K562 (cell line): ENCODE measurements around the gene FAR1. TPM values are rescaled to one million over a fixed set of nuclear protein-coding genes. Genes with fewer than 3 reads are reported as not detected.
"Not testable (repeated sequence)": the region's sequence is repeated elsewhere in the genome, so short reads cannot be mapped to it uniquely, and the experiment has no call there.

Experiments
- ATAC-seq: fragments of 200-7000 bp; cut with Tn5 transposase; 3 replicates; pipeline ENCODE4 v1.9.1; 2020; ENCODE audit warnings: moderate library complexity
- BruUV-seq: library from RNA; stranded (reverse); fragments of 400-500 nt; replicated peaks from 2 replicates; lab custom pipeline; 2021; lab: Mats Ljungman, UMichigan
- CTCF ChIA-PET: fragments of 300-600 bp; formaldehyde crosslinking; extraction: SDS; loops from one replicate; lab custom pipeline; 2021; ENCODE audit warnings: low intra/inter-chr PET ratio; lab: Yijun Ruan, JAX
- POLR2A ChIA-PET: fragments of 300-600, 350-650 bp; sonication (Branson Sonifier 250); formaldehyde crosslinking; extraction: SDS; loops from one replicate; lab custom pipeline; 2021; ENCODE audit warnings: antibody characterized with exemption, inconsistent platforms; lab: Yijun Ruan, JAX
- DNase-seq, 4 experiments: peaks; one replicate each; pipeline versions ENCODE4 v3.0.0 to v3.0.0-alpha.2; 2011 to 2018; ENCODE audit warnings: low spot score in 3 of 4, mixed read lengths in 3 of 4; ENCODE audit errors: extremely low read depth in 1 of 4
- FAIRE-seq: peaks from 2 replicates; lab custom pipeline; 2011; peaks lifted over from hg19 to GRCh38; lab: Jason Lieb, UNC
- H2AFZ ChIP-seq: 2 replicates; pipeline ENCODE4 v1.6.0; 2011; ENCODE audit warnings: low read depth, low read length, control low read depth, inconsistent platforms
- H3K27ac ChIP-seq: fragments of 200-600 bp; 3 replicates; pipeline ENCODE4 v1.8.0; 2011; ENCODE audit warnings: low read depth, mild to moderate bottlenecking, control low read depth, inconsistent platforms, low read length, moderate library complexity, mixed read lengths; ENCODE audit errors: extremely low read depth
- H3K27me3 ChIP-seq, 2 experiments: fragments of 300-600 bp in 1 of 2; 2 replicates in 1 of 2; 3 replicates in 1 of 2; pipeline versions ENCODE4 v1.6.0 to v1.8.0; 2011; ENCODE audit warnings: inconsistent platforms in 2 of 2, low read length in 2 of 2, mild to moderate bottlenecking in 1 of 2, mixed read lengths in 1 of 2, moderate library complexity in 1 of 2; ENCODE audit not compliant: control insufficient read depth in 2 of 2, insufficient read depth in 2 of 2
- H3K36me3 ChIP-seq: fragments of 300-600 bp; 3 replicates; pipeline ENCODE4 v1.8.0; 2011; ENCODE audit warnings: mild to moderate bottlenecking, low read length, inconsistent platforms; ENCODE audit not compliant: control insufficient read depth, insufficient read depth
- H3K4me1 ChIP-seq, 2 experiments: fragments of 200-600 bp in 1 of 2; replicated peaks in 1 of 2; 2 replicates in 1 of 2; 3 replicates in 1 of 2; pipeline versions ENCODE4 v1.5.1 to v1.8.0; 2011; ENCODE audit warnings: inconsistent platforms in 2 of 2, low read length in 2 of 2, mild to moderate bottlenecking in 1 of 2, mixed read lengths in 1 of 2, moderate library complexity in 1 of 2; ENCODE audit not compliant: control insufficient read depth in 2 of 2, insufficient read depth in 2 of 2
- H3K4me2 ChIP-seq: 2 replicates; pipeline ENCODE4 v1.6.1; 2011; ENCODE audit warnings: low read length, control low read depth, inconsistent platforms, mixed read lengths; ENCODE audit not compliant: insufficient read depth
- H3K4me3 ChIP-seq: fragments of 200-600 bp; sonication (generic), shearing (Covaris generic); 2 replicates; pipeline ENCODE4 v1.5.1; 2016; ENCODE audit warnings: control low read depth, inconsistent platforms
- H3K79me2 ChIP-seq: fragments of 200-600 bp; 3 replicates; pipeline ENCODE4 v1.8.0; 2011; ENCODE audit warnings: low read length, inconsistent platforms; ENCODE audit not compliant: control insufficient read depth, insufficient read depth
- H3K9ac ChIP-seq, 2 experiments: 2 replicates each; pipeline versions ENCODE4 v1.6.0 to v1.6.1; 2011; ENCODE audit warnings: low read depth in 2 of 2, low read length in 2 of 2, control low read depth in 1 of 2, inconsistent platforms in 1 of 2, mild to moderate bottlenecking in 1 of 2, mixed read lengths in 1 of 2; ENCODE audit not compliant: insufficient read depth in 1 of 2
- H3K9me1 ChIP-seq: one replicate; pipeline ENCODE4 v1.6.0; 2011; ENCODE audit warnings: inconsistent platforms, mild to moderate bottlenecking, low read length, moderate library complexity; ENCODE audit not compliant: control insufficient read depth, insufficient read depth
- H3K9me3 ChIP-seq: replicated peaks from 2 replicates; pipeline ENCODE4 v1.5.1; 2011; ENCODE audit warnings: low read depth, low read length, inconsistent platforms; ENCODE audit not compliant: control insufficient read depth, insufficient read depth
- H4K20me1 ChIP-seq: replicated peaks from 2 replicates; pipeline ENCODE4 v1.6.1; 2011; ENCODE audit warnings: low read length, inconsistent platforms, mixed read lengths; ENCODE audit not compliant: control insufficient read depth, insufficient read depth
- ZNF354B ChIP-seq: fragments of 250-450 bp; sonication (Bioruptor Pico); IDR thresholded peaks from 2 replicates; pipeline ENCODE4 v1.4.0; 2020
- ZNF507 ChIP-seq: conservative IDR thresholded peaks from 2 replicates; pipeline ENCODE4 v1.6.1; 2017; ENCODE audit warnings: missing genetic modification characterization, missing compliant biosample characterization
- WGBS: fragments of 100-300 bp; shearing (Covaris generic); methylation state at CpG from one replicate; pipeline ENCODE4 v1.1.6; 2016; ENCODE audit warnings: low coverage, mixed read lengths; ENCODE audit not compliant: insufficient coverage; ENCODE audit errors: missing lambda C conversion rate; 5-methylcytosine and 5-hydroxymethylcytosine counted together
- in situ Hi-C: fragments of 300-500 bp; cut with MboI; formaldehyde crosslinking; loops from 4 replicates; pipeline ENCODE4 v1.15.0; 2018; ENCODE audit warnings: inconsistent platforms, mixed read lengths
- intact Hi-C: fragments of 100-400 bp; cut with micrococcal nuclease; formaldehyde crosslinking; loops from 2 replicates; pipeline ENCODE4 v1.14.2; 2022
- polyA plus RNA-seq, 8 experiments: library from polyadenylated mRNA; depleted of rRNA in 4 of 8; stranded (reverse) in 5 of 8; unstranded in 3 of 8; fragments of >200 nt; fragmentation: Nextera tagmentation in 2 of 8; fragmentation: Illumina TruSeq in 1 of 8; extraction: Ambion mirVana in 2 of 8; extraction: Trizol in 1 of 8; gene quantifications; 2 replicates each; pipeline versions ENCODE4 v1.2.1 to v1.2.3, GENCODE V29; 2011 to 2014; ENCODE audit warnings: inconsistent platforms in 1 of 8, missing spikeins in 1 of 8
- total RNA-seq, 7 experiments: library from RNA; depleted of rRNA in 6 of 7; stranded (reverse); fragments of >200 nt in 6 of 7; fragmentation: Illumina TruSeq in 2 of 7; extraction: Trizol in 2 of 7; gene quantifications; 2 replicates each; pipeline versions ENCODE4 v1.2.1 to v1.2.3, GENCODE V29; 2011 to 2021; ENCODE audit warnings: low replicate concordance in 1 of 7

Gene FAR1
- total and polyA plus RNA-seq, 9 of the 15 experiments (the other 6 are each of a cell fraction or from before 2014, with no cell fraction given): 17.7 to 88.2 (median 52.6) TPM

DNA sequence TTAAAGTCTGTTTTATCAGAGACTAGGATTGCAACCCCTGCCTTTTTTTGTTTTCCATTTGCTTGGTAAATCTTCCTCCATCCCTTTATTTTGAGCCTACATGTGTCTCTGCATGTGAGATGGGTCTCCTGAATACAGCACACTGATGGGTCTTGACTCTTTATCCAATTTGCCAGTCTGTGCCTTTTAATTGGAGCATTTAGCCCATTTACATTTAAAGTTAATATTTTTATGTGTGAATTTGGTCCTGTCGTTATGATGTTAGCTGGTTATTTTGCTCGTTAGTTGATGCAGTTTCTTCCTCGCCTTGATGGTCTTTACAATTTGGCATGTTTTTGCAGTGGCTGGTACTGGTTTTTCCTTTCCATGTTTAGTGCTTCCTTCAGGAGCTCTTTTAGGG, 41.6 kb upstream of the FAR1 start:
- DNase-seq, H3K9me1 ChIP-seq, H3K4me3 ChIP-seq, ATAC-seq, in situ Hi-C loops, H3K27ac ChIP-seq, H3K4me2 ChIP-seq, H4K20me1 ChIP-seq, H2AFZ ChIP-seq, BruUV-seq, CTCF ChIA-PET, H3K4me1 ChIP-seq, H3K79me2 ChIP-seq, FAIRE-seq, H3K36me3 ChIP-seq, POLR2A ChIA-PET, H3K9ac ChIP-seq, H3K9me3 ChIP-seq: not testable (repeated sequence)
- 0% methylated on average over 3 of the region's 3 CpGs for WGBS
- 0 out of 2 replicates have a peak, but pooled peaks have one; percentile 38 for TF ChIP-seq ZNF354B
- TF ChIP-seq ZNF507 (tag): peak; percentile 94
- TF ChIP-seq, all 486 proteins: peak for 2; not testable (repeated sequence) for 484
- H3K27me3 ChIP-seq, intact Hi-C loops: not testable (repeated sequence)

DNA sequence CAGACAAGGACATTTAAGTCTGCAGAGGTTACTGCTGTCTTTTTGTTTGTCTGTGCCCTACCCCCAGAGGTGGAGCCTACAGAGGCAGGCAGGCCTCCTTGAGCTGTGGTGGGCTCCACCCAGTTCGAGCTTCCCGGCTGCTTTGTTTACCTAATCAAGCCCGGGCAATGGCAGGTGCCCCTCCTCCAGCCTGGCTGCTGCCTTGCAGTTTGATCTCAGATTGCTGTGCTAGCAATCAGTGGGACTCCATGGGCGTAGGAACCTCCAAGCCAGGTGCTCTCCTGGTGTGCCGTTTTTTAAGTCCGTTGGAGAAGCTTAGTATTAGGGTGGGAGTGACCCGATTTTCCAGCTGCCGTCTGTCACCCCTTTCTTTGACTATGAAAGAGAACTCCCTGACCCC, 39.8 kb upstream of the FAR1 start:
- peak in 1 of 4 experiments; percentile 3 for DNase-seq
- H3K36me3 ChIP-seq, H3K9me1 ChIP-seq, in situ Hi-C loops, H2AFZ ChIP-seq, H3K9me3 ChIP-seq, H3K4me3 ChIP-seq, H3K9ac ChIP-seq, H3K27ac ChIP-seq, H4K20me1 ChIP-seq, ATAC-seq, H3K4me1 ChIP-seq, H3K79me2 ChIP-seq, H3K4me2 ChIP-seq, CTCF ChIA-PET, intact Hi-C loops, POLR2A ChIA-PET, H3K27me3 ChIP-seq, FAIRE-seq, BruUV-seq: not testable (repeated sequence)
- WGBS: 2% methylated on average over 6 of the region's 8 CpGs
